ENCODE results near the gene BRD3OS.

DNA sequence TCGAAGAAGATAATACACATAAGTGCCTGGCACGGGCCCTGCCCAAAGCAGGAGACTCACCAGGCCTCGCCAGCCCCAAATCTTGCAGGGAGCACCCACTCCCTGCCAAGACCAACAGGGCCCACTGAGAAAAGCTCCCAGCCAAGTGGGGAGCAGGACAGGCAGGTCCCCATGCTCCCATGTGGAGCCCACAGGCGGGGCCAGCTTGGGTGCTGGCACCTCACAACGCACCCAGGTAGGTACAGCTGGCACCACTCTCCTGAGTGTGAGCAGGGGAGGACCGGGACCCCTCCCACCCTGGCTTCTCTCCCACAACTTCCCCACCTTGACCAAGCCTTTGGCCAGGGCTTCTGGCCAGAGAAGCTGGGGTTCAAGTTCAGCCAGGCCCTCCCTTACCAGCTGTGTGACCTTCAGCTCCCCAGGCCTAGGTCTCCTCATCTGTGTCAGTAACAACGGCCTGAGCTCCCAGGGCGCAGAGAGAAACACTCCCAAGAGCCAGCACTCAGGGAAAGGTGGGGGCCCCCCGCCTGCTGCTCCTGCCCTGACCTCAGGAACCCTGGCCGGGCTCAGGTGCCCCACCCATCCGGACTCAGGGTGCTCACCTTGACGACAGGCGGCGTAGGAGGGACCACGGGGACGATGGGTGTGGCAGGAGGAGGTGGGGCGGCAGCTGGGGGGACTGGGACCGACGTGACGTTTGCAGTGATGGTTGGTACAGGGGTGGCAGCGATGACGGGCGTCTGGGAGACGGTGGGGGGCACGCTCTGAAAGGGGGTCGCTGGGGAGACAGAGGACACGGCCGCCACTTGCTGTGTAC, 24.7 kb downstream of the BRD3OS start:
- TF ChIP-seq, protein P1, sequence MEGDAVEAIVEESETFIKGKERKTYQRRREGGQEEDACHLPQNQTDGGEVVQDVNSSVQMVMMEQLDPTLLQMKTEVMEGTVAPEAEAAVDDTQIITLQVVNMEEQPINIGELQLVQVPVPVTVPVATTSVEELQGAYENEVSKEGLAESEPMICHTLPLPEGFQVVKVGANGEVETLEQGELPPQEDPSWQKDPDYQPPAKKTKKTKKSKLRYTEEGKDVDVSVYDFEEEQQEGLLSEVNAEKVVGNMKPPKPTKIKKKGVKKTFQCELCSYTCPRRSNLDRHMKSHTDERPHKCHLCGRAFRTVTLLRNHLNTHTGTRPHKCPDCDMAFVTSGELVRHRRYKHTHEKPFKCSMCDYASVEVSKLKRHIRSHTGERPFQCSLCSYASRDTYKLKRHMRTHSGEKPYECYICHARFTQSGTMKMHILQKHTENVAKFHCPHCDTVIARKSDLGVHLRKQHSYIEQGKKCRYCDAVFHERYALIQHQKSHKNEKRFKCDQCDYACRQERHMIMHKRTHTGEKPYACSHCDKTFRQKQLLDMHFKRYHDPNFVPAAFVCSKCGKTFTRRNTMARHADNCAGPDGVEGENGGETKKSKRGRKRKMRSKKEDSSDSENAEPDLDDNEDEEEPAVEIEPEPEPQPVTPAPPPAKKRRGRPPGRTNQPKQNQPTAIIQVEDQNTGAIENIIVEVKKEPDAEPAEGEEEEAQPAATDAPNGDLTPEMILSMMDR (conservative IDR thresholded peaks at IDR 0.05; ENCODE audit: low read depth in 2 of 2) = no peak
- TF ChIP-seq EZH2 (IDR thresholded peaks at IDR 0.05; ENCODE audit: low read depth, unreplicated experiment) (no peak), POLR2AphosphoS5 (IDR thresholded peaks at IDR 0.05; ENCODE audit: low read depth) (no peak), ETS1 (IDR thresholded peaks at IDR 0.05) (no peak)
